ENCODE measurements around the gene LYPD6.

LYPD6 gene

GRCh38 chr2:149410701-149411484 is 80.5 kb downstream of the LYPD6 start:
- no peak for DNase-seq

- DNase-seq: no peak
Measured at GRCh38 chr2:149413487-149413886, 83.1 kb downstream of the LYPD6 start.

- peak; percentile 28 for DNase-seq
Measured at GRCh38 chr2:149415086-149415485, 84.7 kb downstream of the LYPD6 start.

GRCh38 chr2:149418065-149418464 is 87.7 kb downstream of the LYPD6 start:
- DNase-seq: no peak

GRCh38 chr2:149420053-149420963 is 89.9 kb downstream of the LYPD6 start:
- no peak for DNase-seq

GRCh38 chr2:149421791-149422190 is 91.4 kb downstream of the LYPD6 start:
- no peak for DNase-seq

GRCh38 chr2:149422337-149422990 is 92.1 kb downstream of the LYPD6 start:
- no peak for DNase-seq

GRCh38 chr2:149422991-149423338 is 92.6 kb downstream of the LYPD6 start:
- no peak for DNase-seq

GRCh38 chr2:149423630-149424029 is 93.2 kb downstream of the LYPD6 start:
- no peak for DNase-seq

- DNase-seq: no peak
Measured at GRCh38 chr2:149427387-149427786, 97.0 kb downstream of the LYPD6 start.

- DNase-seq: no peak
Measured at GRCh38 chr2:149428783-149429182, 98.4 kb downstream of the LYPD6 start.

- no peak for DNase-seq
Measured at GRCh38 chr2:149430743-149431736, 100.7 kb downstream of the LYPD6 start.

GRCh38 chr2:149438330-149438960 is 108.1 kb downstream of the LYPD6 start:
- DNase-seq: no peak

GRCh38 chr2:149441255-149441654 is 110.9 kb downstream of the LYPD6 start:
- DNase-seq: no peak

- DNase-seq: no peak
Measured at GRCh38 chr2:149442346-149442745, 112.0 kb downstream of the LYPD6 start.

GRCh38 chr2:149443150-149443549 is 112.8 kb downstream of the LYPD6 start:
- no peak for DNase-seq

- no peak for DNase-seq
Measured at GRCh38 chr2:149446748-149447147, 116.4 kb downstream of the LYPD6 start.

- DNase-seq: no peak
Measured at GRCh38 chr2:149448315-149448714, 117.9 kb downstream of the LYPD6 start.

- DNase-seq: no peak
Measured at GRCh38 chr2:149449017-149449416, 118.6 kb downstream of the LYPD6 start.

- DNase-seq: no peak
Measured at GRCh38 chr2:149451417-149452165, 121.2 kb downstream of the LYPD6 start.

- no peak for DNase-seq
Measured at GRCh38 chr2:149456285-149456684, 125.9 kb downstream of the LYPD6 start.

Data from femur (tissue), 1 donor.